Smooth muscle cell (in vitro differentiated cells): Measurements from ENCODE around the gene HK3. TPM values are rescaled to one million over a fixed set of nuclear protein-coding genes. Genes with fewer than 3 reads are reported as not detected.

ENCODE experiments used
- DNase-seq: peaks from one replicate; lab custom pipeline; 2025; ENCODE audit not compliant: unreplicated experiment; lab: John Stamatoyannopoulos, UW
- H2AFZ ChIP-seq: fragments of 200-600 bp; sonication (generic); 2 replicates; pipeline ENCODE4 v1.6.0; 2016; ENCODE audit warnings: antibody characterized with exemption, low read depth, mild to moderate bottlenecking
- H3F3A ChIP-seq: fragments of 200-600 bp; sonication (generic); 2 replicates; pipeline ENCODE4 v1.6.0; 2017; ENCODE audit warnings: antibody characterized with exemption, low read depth
- H3K27ac ChIP-seq: fragments of 200-600 bp; sonication (generic); 2 replicates; pipeline ENCODE4 v1.5.1; 2016; ENCODE audit warnings: low read depth, mild to moderate bottlenecking
- H3K27me3 ChIP-seq: fragments of 200-600 bp; sonication (generic); 2 replicates; pipeline ENCODE4 v1.6.1; 2016; ENCODE audit warnings: low read depth, mild to moderate bottlenecking
- H3K36me3 ChIP-seq: fragments of 200-600 bp; sonication (generic); 2 replicates; pipeline ENCODE4 v1.5.1; 2016; ENCODE audit warnings: low read depth
- H3K4me1 ChIP-seq: fragments of 200-600 bp; sonication (generic); 2 replicates; pipeline ENCODE4 v1.5.1; 2016; ENCODE audit warnings: low read depth
- H3K4me2 ChIP-seq: fragments of 200-600 bp; sonication (generic); 2 replicates; pipeline ENCODE4 v1.6.0; 2016; ENCODE audit warnings: mild to moderate bottlenecking
- H3K4me3 ChIP-seq: fragments of 200-600 bp; sonication (generic); 2 replicates; pipeline ENCODE4 v1.5.1; 2016; ENCODE audit warnings: mild to moderate bottlenecking
- H3K79me2 ChIP-seq: fragments of 200-600 bp; sonication (generic); 2 replicates; pipeline ENCODE4 v1.6.0; 2016; ENCODE audit warnings: low read depth, mild to moderate bottlenecking
- H3K9ac ChIP-seq: fragments of 200-600 bp; sonication (generic); 2 replicates; pipeline ENCODE4 v1.6.0; 2016; ENCODE audit warnings: low read depth
- H3K9me3 ChIP-seq: fragments of 200-600 bp; sonication (generic); replicated peaks from 2 replicates; pipeline ENCODE4 v1.5.1; 2016; ENCODE audit warnings: low read depth
- H4K20me1 ChIP-seq: fragments of 200-600 bp; sonication (generic); 2 replicates; pipeline ENCODE4 v1.6.0; 2016; ENCODE audit warnings: low read depth
- WGBS: methylation state at CpG from one replicate; pipeline ENCODE4 v1.1.7; 2016; ENCODE audit warnings: low lambda C conversion rate; 5-methylcytosine and 5-hydroxymethylcytosine counted together
- polyA plus RNA-seq: library from polyadenylated mRNA; unstranded; fragments of >200 nt; fragmentation: Nextera tagmentation; extraction: Ambion mirVana; gene quantifications from 2 replicates; pipeline ENCODE4 v1.2.1, GENCODE V29; 2016
- total RNA-seq: library from RNA; depleted of rRNA; stranded (reverse); fragments of >200 nt; gene quantifications from 2 replicates; pipeline ENCODE4 v1.2.3, GENCODE V29; 2014
- TF ChIP-seq, protein P1 (sequence below): fragments of 200-600 bp; sonication (generic); IDR thresholded peaks from 2 replicates; pipeline ENCODE4 v1.5.1; 2017; ENCODE audit warnings: borderline replicate concordance, mild to moderate bottlenecking, antibody characterized with exemption; ENCODE audit not compliant: insufficient read depth, poor library complexity, severe bottlenecking

Gene HK3
- total and polyA plus RNA-seq, 2 experiments from 2014 or later: not detected

DNA sequence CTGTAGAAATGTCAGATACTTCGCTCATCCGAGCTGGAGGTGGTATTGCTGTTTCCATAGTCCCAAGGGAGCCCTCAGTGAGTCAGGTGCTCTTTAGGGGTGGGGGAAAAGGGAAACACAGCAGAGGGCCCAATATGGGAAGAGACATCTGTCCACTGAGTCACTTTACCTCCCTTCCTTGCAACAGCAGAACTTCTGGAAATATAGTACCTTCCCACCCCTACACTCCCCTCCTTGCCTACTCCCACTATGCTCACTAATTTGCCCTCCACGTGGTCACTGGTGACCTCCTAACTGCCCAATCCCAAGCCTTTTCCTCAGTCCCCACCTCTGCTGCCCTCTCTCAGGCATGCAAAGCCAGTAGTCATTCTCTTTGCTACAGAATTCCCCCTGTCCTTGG is 1.9 kb downstream of the HK3 start:
- no peaks in the 10 kb centered on the region for H3K36me3 ChIP-seq
- TF ChIP-seq, protein P1, sequence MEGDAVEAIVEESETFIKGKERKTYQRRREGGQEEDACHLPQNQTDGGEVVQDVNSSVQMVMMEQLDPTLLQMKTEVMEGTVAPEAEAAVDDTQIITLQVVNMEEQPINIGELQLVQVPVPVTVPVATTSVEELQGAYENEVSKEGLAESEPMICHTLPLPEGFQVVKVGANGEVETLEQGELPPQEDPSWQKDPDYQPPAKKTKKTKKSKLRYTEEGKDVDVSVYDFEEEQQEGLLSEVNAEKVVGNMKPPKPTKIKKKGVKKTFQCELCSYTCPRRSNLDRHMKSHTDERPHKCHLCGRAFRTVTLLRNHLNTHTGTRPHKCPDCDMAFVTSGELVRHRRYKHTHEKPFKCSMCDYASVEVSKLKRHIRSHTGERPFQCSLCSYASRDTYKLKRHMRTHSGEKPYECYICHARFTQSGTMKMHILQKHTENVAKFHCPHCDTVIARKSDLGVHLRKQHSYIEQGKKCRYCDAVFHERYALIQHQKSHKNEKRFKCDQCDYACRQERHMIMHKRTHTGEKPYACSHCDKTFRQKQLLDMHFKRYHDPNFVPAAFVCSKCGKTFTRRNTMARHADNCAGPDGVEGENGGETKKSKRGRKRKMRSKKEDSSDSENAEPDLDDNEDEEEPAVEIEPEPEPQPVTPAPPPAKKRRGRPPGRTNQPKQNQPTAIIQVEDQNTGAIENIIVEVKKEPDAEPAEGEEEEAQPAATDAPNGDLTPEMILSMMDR: no peak
- H3K9me3 ChIP-seq: no peaks in the 10 kb centered on the region
- DNase-seq: no peak
- 77% methylated on average over 3 of the region's 3 CpGs for WGBS
- H3K79me2 ChIP-seq: no peaks in the 10 kb centered on the region
- no peak overlapping the region for H3K9ac ChIP-seq
- no peak overlapping the region for H3K4me3 ChIP-seq
- peaks cover 2% of the 10 kb centered on the region for H3K27me3 ChIP-seq
- no peaks in the 10 kb centered on the region for H3K4me1 ChIP-seq
- no peak overlapping the region for H3K27ac ChIP-seq
- no peak overlapping the region for H2AFZ ChIP-seq
- H3K4me2 ChIP-seq: no peak overlapping the region
- no peaks in the 10 kb centered on the region for H4K20me1 ChIP-seq
- no peaks in the 10 kb centered on the region for H3F3A ChIP-seq

DNA sequence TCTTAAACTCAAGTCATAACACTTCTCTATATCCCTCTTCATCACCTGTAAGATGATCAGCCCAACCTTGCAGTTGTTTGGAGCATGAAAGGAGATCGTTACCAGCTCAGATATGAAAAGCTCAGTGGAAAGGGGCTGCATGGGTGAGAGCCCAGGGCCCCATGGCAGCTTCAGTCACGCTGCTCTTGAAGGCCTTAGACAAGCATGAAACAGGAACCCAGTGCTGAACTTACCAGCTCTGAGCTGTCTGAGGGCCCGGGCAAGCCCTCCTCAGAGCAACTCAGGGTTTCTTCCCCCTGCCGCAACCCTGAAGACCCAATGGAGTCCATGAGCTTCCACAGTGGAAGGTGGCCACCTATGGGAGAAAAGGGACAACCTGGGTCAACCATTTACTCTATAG is 3.3 kb downstream of the HK3 start:
- Histone ChIP-seq H3K79me2 (no peaks in the 10 kb centered on the region), H3K4me2 (no peak overlapping the region), H2AFZ (no peak overlapping the region), H3K4me3 (no peak overlapping the region), H3K27ac (no peak overlapping the region), H3K27me3 (peaks cover 7% of the 10 kb centered on the region), H3K9me3 (no peaks in the 10 kb centered on the region), H3K4me1 (no peaks in the 10 kb centered on the region), H3K36me3 (no peaks in the 10 kb centered on the region), H3F3A (no peaks in the 10 kb centered on the region), H4K20me1 (no peaks in the 10 kb centered on the region), H3K9ac (no peak overlapping the region)
- WGBS: 89% methylated on average over 4 of the region's 4 CpGs
- TF ChIP-seq, protein P1: no peak
- no peak for DNase-seq

DNA sequence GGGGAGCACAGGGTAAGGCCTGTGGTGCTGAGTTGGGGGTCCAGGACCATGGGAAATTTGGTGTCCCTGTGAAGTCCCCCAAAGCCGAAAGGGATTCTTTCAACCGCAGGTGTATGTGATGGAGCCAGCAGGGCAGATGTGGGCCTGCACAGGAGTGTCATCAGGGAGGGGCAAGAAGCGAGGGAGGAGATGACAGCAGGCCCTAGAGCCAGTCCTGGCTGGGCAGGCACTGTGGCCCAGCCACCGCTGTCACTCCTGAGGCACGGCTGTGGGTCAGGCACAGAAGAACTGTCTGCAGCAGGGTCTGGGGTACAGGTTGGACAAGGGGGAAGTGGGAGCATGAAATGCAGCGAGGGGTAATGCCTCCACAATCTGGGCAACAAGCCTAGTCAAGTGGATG is 4.8 kb downstream of the HK3 start:
- Histone ChIP-seq H3K36me3 (no peaks in the 10 kb centered on the region), H3K27ac (no peak overlapping the region), H3K4me1 (no peaks in the 10 kb centered on the region), H3K9ac (no peak overlapping the region), H2AFZ (no peak overlapping the region), H3K79me2 (no peaks in the 10 kb centered on the region), H3F3A (no peaks in the 10 kb centered on the region), H3K27me3 (peaks cover 7% of the 10 kb centered on the region), H3K4me2 (no peak overlapping the region), H3K4me3 (no peak overlapping the region), H4K20me1 (no peaks in the 10 kb centered on the region), H3K9me3 (no peaks in the 10 kb centered on the region)
- DNase-seq: no peak
- 94% methylated on average over 6 of the region's 6 CpGs for WGBS
- TF ChIP-seq, protein P1: no peak

DNA sequence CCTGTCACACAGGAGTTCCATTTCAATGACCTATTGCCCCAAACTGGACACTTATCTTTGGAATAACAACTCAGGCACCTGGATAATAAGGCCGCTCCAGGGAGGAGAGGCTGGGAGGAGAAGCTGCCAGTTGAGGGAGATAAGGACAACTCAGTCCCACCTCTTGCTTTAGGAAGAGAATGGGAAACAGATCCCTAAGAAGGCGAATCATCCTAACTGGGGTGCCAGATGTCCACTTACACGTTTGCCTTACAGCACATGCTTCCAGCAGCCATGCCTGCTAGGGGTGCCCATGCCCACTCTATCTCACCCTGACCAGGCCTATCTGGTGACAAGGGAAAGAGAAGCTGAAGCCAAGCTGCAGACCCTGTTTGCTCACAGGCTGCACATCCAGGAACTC is 6.5 kb downstream of the HK3 start:
- no peak overlapping the region for H2AFZ ChIP-seq
- no peaks in the 10 kb centered on the region for H3K36me3 ChIP-seq
- no peaks in the 10 kb centered on the region for H3F3A ChIP-seq
- DNase-seq: no peak
- no peaks in the 10 kb centered on the region for H4K20me1 ChIP-seq
- H3K4me3 ChIP-seq: no peak overlapping the region
- H3K9me3 ChIP-seq: no peaks in the 10 kb centered on the region
- no peaks in the 10 kb centered on the region for H3K4me1 ChIP-seq
- no peak overlapping the region for H3K27ac ChIP-seq
- H3K9ac ChIP-seq: no peak overlapping the region
- no peaks in the 10 kb centered on the region for H3K79me2 ChIP-seq
- H3K27me3 ChIP-seq: peaks cover 7% of the 10 kb centered on the region
- TF ChIP-seq, protein P1: no peak
- H3K4me2 ChIP-seq: no peak overlapping the region
- WGBS: 83% methylated on average over 3 of the region's 3 CpGs
